Measurements from ENCODE around the gene ERCC1.
A peak's percentile ranks its signal among the peaks of the same experiment; 100 is the strongest.
"Not testable (repeated sequence)": the region's sequence is repeated elsewhere in the genome, so short reads cannot be mapped to it uniquely, and the experiment has no call there.

ERCC1 gene

DNA sequence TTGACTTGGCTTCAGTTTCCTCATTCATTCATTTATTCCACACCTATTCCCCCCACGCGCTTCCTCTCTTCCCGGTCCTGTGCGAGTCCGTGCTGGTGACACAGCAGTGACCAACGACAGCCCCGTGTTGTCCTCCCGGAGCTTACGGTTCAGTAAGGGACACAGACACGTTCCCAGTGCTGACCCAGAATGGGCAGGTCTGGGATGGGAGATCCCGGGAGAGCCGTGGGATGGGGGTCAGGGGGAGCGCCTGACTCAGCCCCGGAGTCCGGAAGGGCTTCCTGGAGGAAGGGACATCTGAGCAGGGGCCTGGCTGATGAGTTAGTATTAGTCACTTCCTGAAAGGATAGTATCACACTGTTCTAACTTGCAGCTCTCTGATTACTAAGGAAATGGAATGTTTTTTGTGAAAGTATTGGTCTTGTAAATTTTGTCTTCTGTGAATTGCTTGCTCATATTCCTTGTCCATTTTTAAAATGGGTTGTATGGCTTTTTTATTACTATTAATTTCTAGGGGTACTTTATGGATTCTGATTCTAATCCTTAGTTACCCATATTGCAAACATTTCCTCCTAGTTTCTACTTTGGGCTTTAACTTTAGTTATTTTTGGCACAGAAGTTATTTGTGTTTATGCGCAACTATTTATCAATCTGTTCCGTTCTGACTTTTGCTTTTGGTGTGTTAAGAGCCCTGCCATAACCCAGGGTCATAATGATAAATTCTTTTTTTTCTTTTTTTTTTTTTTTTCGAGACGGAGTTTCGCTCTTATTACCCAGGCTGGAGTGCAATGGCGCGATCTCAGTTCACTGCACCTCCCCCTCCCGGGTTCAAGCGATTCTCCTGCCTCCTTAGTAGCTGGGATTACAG lies 708 bp upstream of the ERCC1 start:
- no peak for DNase-seq

DNA sequence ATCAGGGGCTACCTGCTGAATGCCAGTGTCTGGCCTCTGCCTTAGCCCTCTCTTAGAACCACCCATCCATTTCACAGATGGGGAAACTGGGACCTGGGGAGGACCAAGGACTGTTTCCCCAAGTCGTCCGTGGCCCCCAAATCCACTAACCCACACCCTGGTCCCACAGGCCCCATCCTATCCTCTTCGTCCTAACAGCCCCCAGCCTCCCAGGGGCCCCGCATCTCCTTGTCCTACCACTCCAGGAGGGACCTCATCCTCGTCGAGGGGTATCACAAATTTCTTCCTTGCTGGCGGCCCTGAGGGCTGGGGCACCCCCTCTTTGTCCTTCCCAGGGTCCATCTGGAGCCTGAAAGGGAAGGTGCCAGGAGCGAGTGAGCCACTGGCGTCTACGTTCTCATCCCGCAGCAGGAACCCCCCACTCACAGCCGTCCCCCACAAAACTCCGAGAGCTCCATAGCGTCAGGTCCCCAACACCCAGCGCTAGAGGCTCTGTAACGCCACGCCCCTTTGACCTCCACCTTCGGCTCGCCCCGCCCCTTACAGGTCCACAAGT lies 606 bp downstream of the ERCC1 start:
- no peak for DNase-seq

DNA sequence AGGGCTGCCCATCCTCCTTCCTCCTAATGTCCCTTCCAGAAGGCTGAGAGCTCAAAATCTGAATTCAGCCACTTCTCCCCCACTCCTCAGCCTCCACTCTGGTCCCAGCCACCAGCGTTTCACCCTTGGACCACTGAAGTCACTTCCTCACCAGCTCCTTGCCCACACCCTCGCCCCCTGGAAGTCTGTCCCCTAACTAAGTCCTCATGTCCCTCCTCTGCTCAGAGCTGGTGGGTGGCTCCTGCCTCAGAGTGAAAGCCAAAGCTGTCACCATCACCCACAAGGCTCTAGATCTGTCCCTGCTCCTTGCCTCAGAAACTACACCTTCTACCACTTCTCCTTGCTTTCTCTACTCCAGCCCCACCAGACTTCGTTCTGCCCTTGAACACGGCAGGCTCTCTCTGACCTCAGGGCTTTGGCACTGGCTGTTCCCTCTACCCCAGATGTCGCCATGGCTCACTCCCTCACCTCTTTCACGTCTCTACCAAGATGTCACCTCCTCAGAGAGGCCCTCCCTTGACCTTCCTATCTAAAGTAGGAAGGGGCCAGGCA lies 1.7 kb downstream of the ERCC1 start:
- no peak for DNase-seq

DNA sequence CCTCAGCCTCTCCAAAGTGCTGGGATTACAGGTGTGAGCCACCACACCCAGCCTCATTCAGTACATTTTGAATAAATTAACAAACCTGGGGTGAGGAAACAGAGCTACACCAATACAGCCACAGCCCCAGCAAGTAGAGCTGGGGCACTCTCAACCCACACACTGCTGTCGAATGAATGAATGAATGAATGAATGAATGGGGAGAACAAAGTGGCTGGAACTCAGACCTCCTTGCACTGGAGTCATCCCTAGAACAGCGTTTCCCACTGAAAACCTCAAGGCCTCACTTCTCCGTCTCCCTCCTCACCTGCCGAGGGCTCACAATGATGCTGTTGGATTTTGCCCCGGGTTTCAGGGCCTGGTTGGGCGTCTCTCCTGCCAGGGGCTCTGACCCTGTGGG lies 2.8 kb downstream of the ERCC1 start:
- DNase-seq, result no peak

DNA sequence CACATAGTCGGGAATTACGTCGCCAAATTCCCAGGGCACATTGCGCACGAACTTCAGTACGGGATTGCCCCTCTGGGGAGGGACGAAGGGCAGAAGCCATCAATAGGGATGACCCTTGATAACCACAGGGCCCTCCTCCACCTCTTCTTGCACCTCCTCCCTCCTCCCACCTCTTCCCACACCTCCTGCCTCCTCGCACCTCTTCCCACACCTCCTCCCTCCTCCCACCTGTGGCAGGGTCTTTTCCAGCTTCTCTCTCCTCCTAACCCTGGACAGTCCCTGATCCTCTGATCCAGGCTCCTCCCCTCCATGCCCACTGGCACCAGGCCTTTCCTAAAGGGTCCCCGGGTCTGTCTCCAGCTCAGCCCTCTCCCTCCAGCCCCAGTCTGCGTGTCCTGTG lies 3.4 kb downstream of the ERCC1 start:
- no peak for DNase-seq

DNA sequence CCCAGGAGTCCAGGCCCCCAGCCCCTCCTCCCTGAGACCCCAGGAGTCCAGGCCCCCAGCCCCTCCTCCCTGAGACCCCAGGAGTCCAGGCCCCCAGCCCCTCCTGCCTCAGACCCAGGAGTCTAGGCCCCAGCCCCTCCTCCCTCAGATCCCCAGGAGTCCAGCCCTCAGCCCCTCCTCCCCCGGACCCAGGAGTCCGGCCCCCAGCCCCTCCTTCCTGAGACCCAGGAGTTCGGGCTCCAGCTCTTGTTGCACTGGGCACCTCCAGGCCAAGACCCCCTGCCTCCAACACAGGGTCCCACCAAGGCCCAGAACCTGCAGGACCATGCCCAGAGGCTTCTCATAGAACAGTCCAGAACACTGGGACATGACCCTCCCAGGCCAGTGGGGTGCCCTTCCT lies 3.8 kb downstream of the ERCC1 start:
- DNase-seq, result no peak

DNA sequence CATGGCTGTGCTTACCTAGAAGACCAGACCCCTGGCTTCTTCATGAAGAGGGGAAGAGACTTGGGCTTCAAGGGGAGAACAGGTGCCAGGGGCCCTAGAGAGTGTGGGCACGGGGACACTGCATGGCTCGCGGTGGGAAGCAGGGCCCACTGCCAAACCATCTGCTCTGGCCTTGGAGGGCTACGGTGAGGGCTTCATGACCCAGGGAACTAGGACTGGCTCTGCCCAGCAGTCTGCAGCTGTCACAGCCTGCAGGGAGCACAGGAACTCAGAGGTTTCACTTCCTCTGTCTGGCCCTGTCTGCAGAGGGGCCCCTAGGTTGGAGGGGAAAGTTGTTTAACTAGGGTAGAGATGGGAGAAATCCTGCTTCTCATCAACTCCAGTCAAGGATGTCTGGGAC lies 4.3 kb downstream of the ERCC1 start:
- DNase-seq, result no peak

DNA sequence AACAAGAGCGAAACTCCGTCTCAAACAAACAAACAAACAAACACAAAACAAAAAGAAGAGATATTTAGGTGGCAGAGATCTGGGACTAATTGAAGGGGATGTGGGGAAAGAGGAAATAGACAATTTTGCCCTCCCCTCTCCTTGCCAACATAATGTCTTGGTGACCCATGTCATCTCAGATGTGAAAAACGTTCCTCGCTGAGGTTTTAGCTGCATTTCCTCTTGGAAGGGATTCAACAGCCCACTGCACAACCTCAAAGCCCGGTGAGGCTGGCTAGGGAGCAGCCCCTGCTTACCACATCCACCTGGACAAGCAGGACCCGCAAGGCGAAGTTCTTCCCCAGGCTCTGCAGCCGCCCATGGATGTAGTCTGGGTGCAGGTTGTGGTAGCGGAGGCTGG lies 4.9 kb downstream of the ERCC1 start:
- no peak for DNase-seq

DNA sequence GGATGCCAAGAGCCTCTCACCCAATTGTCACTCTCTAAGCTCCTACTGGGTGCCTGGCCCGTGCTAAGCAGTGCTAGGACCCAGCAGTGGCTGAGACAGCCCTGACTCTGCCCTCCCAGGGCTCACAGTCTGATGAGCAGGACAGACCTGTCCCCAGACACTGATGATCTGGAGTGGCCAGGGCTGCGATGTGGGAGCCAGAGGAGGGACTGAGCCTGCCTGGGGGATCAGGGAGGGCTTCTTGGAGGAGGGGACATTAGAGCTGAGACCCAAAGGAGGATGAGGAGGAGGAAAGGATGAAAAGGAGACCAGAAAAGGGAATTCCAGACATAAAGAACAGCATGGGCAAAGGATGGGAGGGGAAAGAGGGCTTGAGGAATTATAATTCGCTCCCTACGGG lies 6.6 kb downstream of the ERCC1 start:
- DNase-seq, result no peak

DNA sequence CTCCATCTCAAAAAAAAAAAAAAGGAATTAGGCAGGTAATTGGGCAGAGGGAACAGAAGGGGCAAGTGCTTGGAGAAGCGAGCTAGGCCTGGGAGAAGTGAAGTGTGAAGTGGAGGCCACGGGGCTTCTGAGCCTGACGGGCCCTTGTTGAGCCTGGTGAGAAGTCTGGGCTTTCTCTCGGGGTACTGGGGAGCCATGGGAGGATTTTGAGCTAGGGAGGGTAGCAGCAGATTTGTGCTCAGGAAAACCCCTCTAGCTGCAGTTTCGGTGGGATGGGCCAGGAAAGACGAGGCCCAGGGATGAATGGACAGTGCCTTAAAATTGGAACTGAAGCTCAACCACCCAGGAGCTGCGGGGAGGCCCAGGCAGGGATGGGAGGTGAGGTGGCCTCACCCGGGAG lies 9.2 kb downstream of the ERCC1 start:
- DNase-seq, result no peak

DNA sequence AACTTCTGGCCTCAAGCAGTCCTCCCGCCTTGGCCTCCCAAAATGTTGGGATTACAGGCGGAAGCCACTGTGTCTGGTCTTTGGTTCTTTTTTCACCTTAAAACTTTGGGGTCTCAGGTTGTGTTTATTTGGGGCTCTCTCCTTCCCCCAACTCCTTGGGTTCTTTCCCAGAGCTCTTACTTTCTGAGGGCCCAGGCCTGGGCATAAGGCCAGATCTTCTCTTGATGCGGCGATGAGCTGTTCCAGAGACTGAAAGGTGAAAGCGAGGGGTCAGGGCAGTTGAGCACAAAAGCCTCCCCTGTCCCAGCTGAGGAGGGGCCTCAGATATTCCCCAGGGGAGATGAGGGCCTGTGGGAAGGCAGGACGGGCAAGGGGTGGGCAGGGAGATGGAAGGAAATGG lies 10.2 kb downstream of the ERCC1 start:
- DNase-seq, result no peak

DNA sequence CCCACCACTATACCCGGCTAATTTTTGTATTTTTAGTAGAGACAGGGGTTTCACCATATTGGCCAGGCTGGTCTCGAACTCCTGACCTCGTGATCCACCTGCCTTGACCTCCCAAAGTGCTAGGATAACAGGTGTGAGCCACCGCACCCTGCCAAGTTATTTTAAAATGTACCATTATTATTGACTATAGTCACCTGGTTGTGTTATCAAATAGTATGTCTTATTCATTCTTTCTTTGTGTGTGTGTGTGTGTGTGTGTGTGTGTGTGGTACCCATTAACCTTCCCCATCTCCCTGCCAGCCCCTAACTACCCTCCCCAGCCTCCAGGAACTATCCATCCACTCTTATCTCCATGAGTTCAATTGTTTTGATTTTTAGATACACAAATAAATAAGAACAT lies 13.4 kb downstream of the ERCC1 start:
- not testable (repeated sequence) for DNase-seq

DNA sequence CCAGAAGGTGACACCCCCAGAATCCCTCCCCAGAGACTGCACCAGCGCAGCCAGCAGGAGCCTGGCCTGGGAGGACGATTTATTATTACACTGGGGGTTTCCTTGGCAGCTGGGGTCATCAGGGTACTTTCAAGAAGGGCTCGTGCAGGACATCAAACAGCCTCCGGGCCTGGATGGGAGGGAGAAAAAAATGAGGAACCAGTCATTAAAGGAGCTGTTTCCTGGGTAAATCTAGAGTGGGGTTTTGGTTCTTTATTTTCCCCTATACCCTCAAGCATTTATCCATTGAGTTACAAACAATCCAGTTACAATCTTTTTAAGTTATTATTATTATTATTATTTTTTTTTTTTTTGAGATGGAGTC lies 14.2 kb downstream of the ERCC1 start:
- no peak for DNase-seq

DNA sequence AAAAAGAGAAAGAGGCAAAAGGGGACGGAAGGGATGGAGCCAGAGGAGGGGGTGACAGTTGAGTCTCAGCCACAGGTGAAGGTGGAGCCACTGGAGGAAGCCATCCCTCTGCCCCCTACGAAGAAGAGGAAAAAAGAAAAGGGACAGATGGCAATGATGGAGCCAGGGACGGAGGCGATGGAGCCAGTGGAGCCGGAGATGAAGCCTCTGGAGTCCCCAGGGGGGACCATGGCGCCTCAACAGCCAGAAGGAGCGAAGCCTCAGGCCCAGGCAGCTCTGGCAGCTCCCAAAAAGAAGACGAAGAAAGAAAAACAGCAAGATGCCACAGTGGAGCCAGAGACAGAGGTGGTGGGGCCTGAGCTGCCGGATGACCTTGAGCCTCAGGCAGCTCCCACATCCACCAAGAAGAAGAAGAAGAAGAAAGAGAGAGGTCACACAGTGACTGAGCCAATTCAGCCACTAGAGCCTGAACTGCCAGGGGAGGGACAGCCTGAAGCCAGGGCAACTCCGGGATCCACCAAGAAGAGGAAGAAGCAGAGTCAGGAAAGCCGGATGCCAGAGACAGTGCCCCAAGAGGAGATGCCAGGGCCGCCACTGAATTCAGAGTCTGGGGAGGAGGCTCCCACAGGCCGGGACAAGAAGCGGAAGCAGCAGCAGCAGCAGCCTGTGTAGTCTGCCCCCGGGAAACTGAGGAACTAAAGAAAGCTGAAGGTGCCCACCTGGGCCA lies 14.7 kb downstream of the ERCC1 start:
- DNase-seq, result no peak

DNA sequence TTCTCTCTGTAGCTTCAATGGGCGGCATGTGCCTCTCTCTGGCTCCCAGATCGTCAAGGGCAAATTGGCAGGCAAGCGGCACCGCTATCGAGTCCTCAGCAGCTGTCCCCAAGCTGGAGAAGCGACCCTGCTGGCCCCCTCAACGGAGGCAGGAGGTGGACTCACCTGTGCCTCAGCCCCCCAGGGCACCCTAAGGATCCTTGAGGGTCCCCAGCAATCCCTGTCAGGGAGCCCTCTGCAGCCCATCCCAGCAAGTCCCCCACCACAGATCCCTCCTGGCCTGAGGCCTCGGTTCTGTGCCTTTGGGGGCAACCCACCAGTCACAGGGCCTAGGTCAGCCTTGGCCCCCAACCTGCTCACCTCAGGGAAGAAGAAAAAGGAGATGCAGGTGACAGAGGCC lies 15.6 kb downstream of the ERCC1 start:
- DNase-seq, result no peak

DNA sequence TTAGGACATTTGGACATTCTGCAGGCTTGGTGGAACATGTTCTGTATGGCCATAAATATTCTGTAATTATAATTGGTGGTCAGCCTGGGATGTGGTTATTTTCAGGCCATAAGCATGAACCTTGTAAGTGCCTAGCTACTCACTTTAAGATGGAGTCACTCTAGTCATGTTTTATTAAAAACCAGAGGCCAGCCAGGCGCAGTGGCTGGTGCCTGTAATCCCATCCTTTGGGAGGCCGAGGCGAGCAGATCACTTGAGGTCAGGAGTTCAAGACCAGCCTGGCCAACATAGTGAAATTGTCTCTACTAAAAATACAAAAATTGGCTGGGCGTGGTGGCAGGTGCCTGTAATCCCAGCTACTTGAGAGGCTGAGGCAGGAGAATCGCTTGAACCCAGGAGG lies 16.1 kb downstream of the ERCC1 start:
- not testable (repeated sequence) for DNase-seq

DNA sequence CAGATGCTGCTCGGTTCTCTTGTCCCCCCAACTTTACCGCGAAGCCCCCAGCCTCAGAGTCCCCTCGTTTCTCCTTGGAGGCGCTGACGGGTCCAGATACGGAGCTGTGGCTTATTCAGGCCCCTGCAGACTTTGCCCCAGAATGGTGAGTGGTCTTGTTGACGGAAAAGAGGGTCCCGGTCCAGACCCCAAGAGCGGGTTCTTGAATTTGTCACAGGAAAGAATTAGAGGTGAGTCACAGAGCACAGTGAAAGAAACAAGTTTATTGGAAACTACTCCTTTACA lies 16.7 kb downstream of the ERCC1 start:
- DNase-seq, result no peak

DNA sequence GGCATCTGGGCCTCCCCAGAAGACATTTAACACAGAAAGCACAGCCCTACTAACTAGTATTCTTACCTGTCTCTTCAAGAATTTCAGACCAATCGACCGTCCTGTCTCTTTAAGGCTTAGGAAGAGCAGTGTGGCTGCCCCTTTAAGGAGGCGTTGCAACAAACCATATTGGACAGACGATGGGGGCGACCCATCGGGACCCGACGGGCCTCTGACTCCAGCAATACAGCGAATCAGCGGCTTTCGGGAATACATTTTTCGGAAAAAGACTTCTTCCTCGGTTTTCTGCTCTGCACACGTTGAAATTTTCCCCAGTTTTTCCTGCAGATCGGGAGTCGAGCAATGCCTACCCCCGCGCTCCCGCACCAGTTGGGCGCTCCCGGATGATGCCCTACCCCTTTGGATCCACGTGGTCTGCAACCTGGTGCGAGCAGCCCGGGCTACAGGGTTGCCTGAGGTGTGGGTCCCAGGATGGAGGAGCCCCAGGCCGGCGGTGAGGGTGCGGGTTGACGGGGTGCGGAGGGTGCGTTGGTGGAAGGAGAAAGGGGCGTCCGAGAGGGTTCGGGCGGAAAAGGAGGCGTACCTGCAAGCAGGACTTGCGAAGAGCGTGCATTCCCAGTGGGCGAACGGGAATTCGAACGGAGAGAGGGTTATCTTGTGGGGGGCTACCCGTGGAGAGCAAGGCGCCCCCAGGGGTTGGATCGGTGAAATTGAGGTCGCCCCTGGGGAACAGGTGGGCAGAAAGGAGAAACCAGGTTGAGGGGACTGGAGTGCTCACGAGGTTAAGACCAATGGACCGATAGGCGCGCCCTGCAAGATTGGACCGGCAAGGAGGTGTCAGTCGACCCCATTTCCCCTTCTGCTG lies 17.3 kb downstream of the ERCC1 start, which contains the start of gene POLR1G:
Gene POLR1G, plus strand, starts transcription at position 419 of the 865 bp plus-strand sequence. Its CDS starts 53 bp downstream, at position 472.
- peak; percentile 78 for DNase-seq

DNA sequence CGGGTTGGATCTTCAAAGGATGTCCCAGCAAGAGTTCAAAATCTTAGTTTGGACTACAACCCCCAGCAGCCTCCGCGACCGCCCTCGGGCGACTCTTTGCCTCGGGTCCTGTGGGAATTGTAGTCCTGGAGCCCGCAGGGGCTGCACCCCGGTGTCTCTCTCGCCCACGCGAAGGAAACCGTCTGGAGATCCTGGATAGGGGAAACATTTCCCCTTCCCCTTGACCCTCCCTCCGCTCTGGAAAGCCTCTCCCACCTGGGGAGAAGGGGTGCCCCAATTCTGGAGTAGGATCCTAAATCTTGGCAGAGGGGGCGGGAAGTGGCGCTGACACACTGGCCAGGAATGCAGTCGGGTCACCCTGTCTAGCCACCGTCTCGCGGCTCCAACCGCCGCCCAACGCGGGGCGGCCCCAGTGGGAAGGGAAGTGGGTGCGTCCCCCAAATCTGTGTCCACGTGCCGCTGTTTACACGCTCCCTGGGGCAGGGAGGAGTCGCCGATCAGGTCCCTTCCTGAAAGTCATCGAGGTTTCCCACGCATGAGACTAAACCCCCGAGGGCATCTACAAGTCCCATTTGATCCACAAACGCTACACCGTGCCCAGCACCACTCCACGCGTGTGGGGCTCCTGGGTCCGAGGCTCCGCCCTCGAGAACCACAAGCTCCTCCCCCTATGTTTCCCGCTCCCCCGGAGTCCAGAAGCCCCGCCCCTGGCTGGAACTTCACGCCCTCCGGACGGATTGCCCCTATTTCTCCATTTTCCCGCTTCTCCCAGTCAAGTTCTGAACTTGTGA lies 18.1 kb downstream of the ERCC1 start:
- peak; percentile 78 for DNase-seq

DNA sequence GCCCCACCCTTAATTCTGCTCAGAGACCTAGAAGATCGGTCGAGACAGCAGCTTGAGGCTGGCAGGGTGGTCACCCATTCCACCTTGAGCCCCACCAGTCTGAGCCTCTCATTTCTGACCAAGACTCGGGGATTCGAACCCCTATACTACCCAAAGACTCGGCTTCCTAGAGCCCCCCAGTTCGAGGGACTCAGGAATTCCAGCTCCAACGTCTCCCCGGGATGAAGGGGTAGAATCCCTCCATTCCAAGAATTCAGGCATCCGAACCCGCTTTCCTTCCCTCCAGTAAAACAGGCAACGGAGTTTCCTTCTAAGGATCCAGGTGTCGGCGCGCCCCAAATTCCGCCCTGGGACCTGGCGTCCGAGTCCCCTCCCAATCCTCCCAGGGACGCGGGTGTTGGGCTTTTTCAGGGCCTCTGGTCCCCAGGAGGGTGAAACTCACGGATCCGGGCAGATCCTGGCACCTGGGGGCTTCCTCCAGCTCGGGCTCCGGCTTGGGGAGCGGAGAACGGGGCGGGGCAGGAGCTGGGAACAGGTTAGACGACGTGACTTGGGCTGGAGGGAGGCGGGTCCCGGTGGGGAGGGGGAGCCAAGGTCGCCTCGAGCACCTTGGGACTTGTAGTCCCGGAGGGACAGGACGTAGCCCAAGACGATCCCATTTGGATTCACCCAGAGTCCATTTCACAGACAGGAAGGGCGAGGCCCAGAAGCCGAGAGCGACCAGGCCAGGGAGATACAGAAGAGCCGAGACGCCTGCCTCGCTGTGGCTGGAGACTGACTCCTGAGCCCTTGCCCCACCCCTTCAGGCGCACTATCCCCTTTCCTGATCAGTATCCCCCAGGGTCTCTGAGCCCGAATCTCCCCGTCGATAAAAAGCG lies 18.9 kb downstream of the ERCC1 start, which contains the start of gene PPP1R13L:
Gene PPP1R13L, minus strand, starts transcription at position 513 of the 878 bp plus-strand sequence. CDS start 6,751 bp downstream, outside the sequence.
- peak; percentile 83 for DNase-seq

Measured in NCI-H510A (cell line).